Measurements from ENCODE around the gene ADD1. TPM values are rescaled to one million over a fixed set of nuclear protein-coding genes. Genes with fewer than 3 reads are reported as not detected.

Gene ADD1
- total and polyA plus RNA-seq, 2 experiments from 2014 or later = 230 to 274 TPM

- DNase-seq (ENCODE audit: low read depth in 1 of 2, low spot score in 1 of 2) = no peak
- Histone ChIP-seq H3K36me3 (no peaks in the 10 kb centered on the region), H3K27me3 (no peaks in the 10 kb centered on the region), H3K4me1 (ENCODE audit: low read depth) (peaks cover 24% of the 10 kb centered on the region), H3K4me3 (no peak overlapping the region), H3K27ac (no peak overlapping the region), H3K9me3 (ENCODE audit: low read depth) (no peaks in the 10 kb centered on the region)
- TF ChIP-seq CTCF (IDR thresholded peaks at IDR 0.05; ENCODE audit: low read depth, low read length) = no peak
Measured at GRCh38 chr4:2804449-2804972, 39.1 kb upstream of the ADD1 start.

- no peaks in the 10 kb centered on the region for H3K27me3 ChIP-seq
- no peaks in the 10 kb centered on the region for H3K36me3 ChIP-seq
- peaks cover 19% of the 10 kb centered on the region for H3K4me1 ChIP-seq (ENCODE audit: low read depth)
- H3K27ac ChIP-seq = no peak overlapping the region
- TF ChIP-seq CTCF (IDR thresholded peaks at IDR 0.05; ENCODE audit: low read depth, low read length) = no peak
- H3K9me3 ChIP-seq (ENCODE audit: low read depth) = no peaks in the 10 kb centered on the region
- no peak overlapping the region for H3K4me3 ChIP-seq
- no peak for DNase-seq (ENCODE audit: low read depth in 1 of 2, low spot score in 1 of 2)
Measured at GRCh38 chr4:2804973-2805501, 38.6 kb upstream of the ADD1 start.

GRCh38 chr4:2805712-2806389 lies 37.8 kb upstream of the ADD1 start:
- no peaks in the 10 kb centered on the region for H3K27me3 ChIP-seq
- no peaks in the 10 kb centered on the region for H3K9me3 ChIP-seq (ENCODE audit: low read depth)
- H3K36me3 ChIP-seq = no peaks in the 10 kb centered on the region
- no peak overlapping the region for H3K4me3 ChIP-seq
- H3K4me1 ChIP-seq (ENCODE audit: low read depth) = peaks cover 11% of the 10 kb centered on the region
- no peak for TF ChIP-seq CTCF (IDR thresholded peaks at IDR 0.05; ENCODE audit: low read depth, low read length)
- DNase-seq (ENCODE audit: low read depth in 1 of 2, low spot score in 1 of 2) = peak in 1 of 2 donors; percentile 29
- no peak overlapping the region for H3K27ac ChIP-seq

- DNase-seq (ENCODE audit: low read depth in 1 of 2, low spot score in 1 of 2) = peak in 1 of 2 donors; percentile 80
- no peak for TF ChIP-seq CTCF (IDR thresholded peaks at IDR 0.05; ENCODE audit: low read depth, low read length)
- Histone ChIP-seq H3K4me3 (no peak overlapping the region), H3K27ac (no peak overlapping the region), H3K9me3 (ENCODE audit: low read depth) (no peaks in the 10 kb centered on the region), H3K36me3 (no peaks in the 10 kb centered on the region), H3K4me1 (ENCODE audit: low read depth) (peaks cover 3% of the 10 kb centered on the region), H3K27me3 (no peaks in the 10 kb centered on the region)
Measured at GRCh38 chr4:2806390-2807355, 37.0 kb upstream of the ADD1 start.

- H3K27ac ChIP-seq = no peak overlapping the region
- no peaks in the 10 kb centered on the region for H3K27me3 ChIP-seq
- H3K36me3 ChIP-seq = no peaks in the 10 kb centered on the region
- no peak for TF ChIP-seq CTCF (IDR thresholded peaks at IDR 0.05; ENCODE audit: low read depth, low read length)
- peaks cover 9% of the 10 kb centered on the region for H3K4me1 ChIP-seq (ENCODE audit: low read depth)
- no peak overlapping the region for H3K4me3 ChIP-seq
- H3K9me3 ChIP-seq (ENCODE audit: low read depth) = no peaks in the 10 kb centered on the region
- DNase-seq (ENCODE audit: low read depth in 1 of 2, low spot score in 1 of 2) = no peak
Measured at GRCh38 chr4:2807571-2807970, 36.1 kb upstream of the ADD1 start.
